HCT116 (cell line): ENCODE data around the gene SYMPK. TPM values are rescaled to one million over a fixed set of nuclear protein-coding genes. Genes with fewer than 3 reads are reported as not detected.

Source experiments
- ATAC-seq: fragments of 200-7000 bp; cut with Tn5 transposase; 2 replicates; pipeline ENCODE4 v1.9.1; 2020; ENCODE audit warnings: mild to moderate bottlenecking, moderate library complexity
- BruUV-seq: library from RNA; stranded (reverse); fragments of 400-500 nt; replicated peaks from 2 replicates; lab custom pipeline; 2021; lab: Mats Ljungman, UMichigan
- CTCF ChIA-PET: fragments of 300-600 bp; sonication (Branson Sonifier 250); formaldehyde crosslinking; loops from one replicate; lab custom pipeline; 2021; ENCODE audit warnings: antibody characterized with exemption; lab: Charles Lee
- POLR2A ChIA-PET: fragments of 300-600, 350-600 bp; sonication (Branson Sonifier 250); formaldehyde crosslinking; loops from one replicate; lab custom pipeline; 2021; ENCODE audit warnings: antibody characterized with exemption; lab: Charles Lee
- RAD21 ChIA-PET, 2 experiments: fragments of 300-600 bp; sonication (Branson Sonifier 250); formaldehyde crosslinking; loops; one replicate each; lab custom pipeline; 2023; ENCODE audit warnings: low total read pairs in 2 of 2; ENCODE audit not compliant: uncharacterized antibody in 2 of 2, unreplicated experiment in 2 of 2, low non-redundant PET in 1 of 2; lab: Charles Lee
- DNase-seq: peaks from one replicate; pipeline ENCODE4 v3.0.0-alpha.2; 2010; ENCODE audit warnings: low read depth, low spot score
- H2AFZ ChIP-seq: fragments of 200-600 bp; shearing (Covaris generic), sonication (generic); 2 replicates; pipeline ENCODE4 v1.6.1; 2017; ENCODE audit warnings: low read depth, mixed run types, mixed read lengths, antibody characterized with exemption, low read length; ENCODE audit not compliant: poor library complexity, severe bottlenecking
- H3K27ac ChIP-seq: 2 replicates; pipeline ENCODE4 v1.5.1; 2012; ENCODE audit warnings: low read depth, low read length
- H3K27me3 ChIP-seq: fragments of 200-600 bp; sonication (generic); 2 replicates; pipeline ENCODE4 v1.6.1; 2016; ENCODE audit warnings: mixed run types, low read length, mixed read lengths; ENCODE audit not compliant: insufficient read depth
- H3K36me3 ChIP-seq, 2 experiments: fragments of 200-500 bp in 1 of 2; fragments of 200-600 bp in 1 of 2; sonication (Bioruptor generic) in 1 of 2; sonication (generic) in 1 of 2; 2 replicates each; pipeline versions ENCODE4 v1.5.1 to v1.6.1; 2014 to 2016; ENCODE audit warnings: low read length in 2 of 2, inconsistent platforms in 1 of 2, mixed read lengths in 1 of 2, mixed run types in 1 of 2; ENCODE audit not compliant: insufficient read depth in 2 of 2, control insufficient read depth in 1 of 2
- H3K4me1 ChIP-seq, 2 experiments: fragments of 200-600 bp in 1 of 2; sonication (generic) in 1 of 2; 2 replicates each; pipeline versions ENCODE4 v1.5.1 to v1.6.1; 2012 to 2017; ENCODE audit warnings: low read length in 2 of 2, inconsistent platforms in 1 of 2, mild to moderate bottlenecking in 1 of 2, mixed read lengths in 1 of 2, mixed run types in 1 of 2, moderate library complexity in 1 of 2; ENCODE audit not compliant: insufficient read depth in 2 of 2, control insufficient read depth in 1 of 2
- H3K4me2 ChIP-seq: fragments of 200-600 bp; sonication (generic); 2 replicates; pipeline ENCODE4 v1.6.1; 2017; ENCODE audit warnings: mixed run types, low read length, mixed read lengths
- H3K4me3 ChIP-seq, 2 experiments: fragments of 200-600 bp in 1 of 2; sonication (generic) in 1 of 2; replicated peaks in 1 of 2; 2 replicates each; pipeline ENCODE4 v1.5.1; 2011 to 2016; ENCODE audit warnings: low read length in 2 of 2, control low read depth in 1 of 2, low read depth in 1 of 2, mild to moderate bottlenecking in 1 of 2, mixed read lengths in 1 of 2, mixed run types in 1 of 2
- H3K79me2 ChIP-seq: fragments of 200-600 bp; sonication (generic); 2 replicates; pipeline ENCODE4 v1.6.1; 2017; ENCODE audit warnings: mild to moderate bottlenecking, mixed run types, low read length, moderate library complexity, mixed read lengths; ENCODE audit not compliant: insufficient read depth
- H3K9ac ChIP-seq: fragments of 200-600 bp; sonication (generic); 2 replicates; pipeline ENCODE4 v1.6.1; 2016; ENCODE audit warnings: low read length, mixed read lengths
- H3K9me2 ChIP-seq: fragments of 200-600 bp; sonication (generic), shearing (Covaris generic); 2 replicates; pipeline ENCODE4 v1.6.1; 2017; ENCODE audit warnings: mixed run types, mild to moderate bottlenecking, moderate library complexity; ENCODE audit not compliant: insufficient read depth
- H3K9me3 ChIP-seq, 2 experiments: fragments of 200-500 bp in 1 of 2; fragments of 200-600 bp in 1 of 2; sonication (Bioruptor generic) in 1 of 2; sonication (generic) in 1 of 2; 2 replicates each; pipeline ENCODE4 v1.6.1; 2014 to 2017; ENCODE audit warnings: low read length in 2 of 2, mixed read lengths in 2 of 2, inconsistent platforms in 1 of 2, low read depth in 1 of 2, mild to moderate bottlenecking in 1 of 2, mixed run types in 1 of 2, moderate library complexity in 1 of 2; ENCODE audit not compliant: control insufficient read depth in 1 of 2, insufficient read depth in 1 of 2
- H4K20me1 ChIP-seq: fragments of 200-600 bp; sonication (generic), shearing (Covaris generic); 2 replicates; pipeline ENCODE4 v1.6.1; 2017; ENCODE audit warnings: mixed run types, mild to moderate bottlenecking, moderate library complexity; ENCODE audit not compliant: insufficient read depth
- POLR2A ChIP-seq: IDR thresholded peaks from 2 replicates; pipeline ENCODE4 v1.7.0; 2011; ENCODE audit warnings: borderline replicate concordance; ENCODE audit not compliant: insufficient read depth, insufficient read length; ENCODE audit errors: extremely low read depth
- POLR2AphosphoS5 ChIP-seq: IDR thresholded peaks from 2 replicates; pipeline ENCODE4 v1.6.1; 2011; ENCODE audit warnings: mild to moderate bottlenecking, low read depth, low read length, moderate library complexity
- RAD21 ChIP-seq: IDR thresholded peaks from 2 replicates; pipeline ENCODE4 v1.6.1; 2012; ENCODE audit warnings: low read depth, mild to moderate bottlenecking
- SP1 ChIP-seq: IDR thresholded peaks from 2 replicates; pipeline ENCODE4 v1.6.1; 2012; ENCODE audit warnings: low read depth
- TCF7L2 ChIP-seq: IDR thresholded peaks from 2 replicates; pipeline ENCODE4 v1.7.0; 2011; ENCODE audit warnings: borderline replicate concordance, inconsistent platforms; ENCODE audit not compliant: insufficient read depth, insufficient read length; ENCODE audit errors: extremely low read depth
- YY1 ChIP-seq: IDR thresholded peaks from 2 replicates; pipeline ENCODE4 v1.6.1; 2011; ENCODE audit warnings: low read length, low read depth, moderate library complexity, mild to moderate bottlenecking; ENCODE audit not compliant: insufficient replicate concordance; ENCODE audit errors: extremely low read depth
- ZFX ChIP-seq: fragments of 450-650 bp; IDR thresholded peaks from 2 replicates; pipeline ENCODE4 v1.6.1; 2017
- intact Hi-C: fragments of 100-400 bp; cut with micrococcal nuclease; formaldehyde crosslinking; loops from 2 replicates; pipeline ENCODE4 v1.10.0; 2022
- total RNA-seq: library from RNA; stranded (reverse); gene quantifications from one replicate; pipeline ENCODE4 v1.2.1, GENCODE V29; 2021; ENCODE audit not compliant: unreplicated experiment
- TF ChIP-seq, protein P1 (sequence below): IDR thresholded peaks from 2 replicates; pipeline ENCODE4 v1.6.1; 2012
- TF ChIP-seq, protein P2 (sequence below): IDR thresholded peaks from 2 replicates; pipeline ENCODE4 v1.6.1; 2012; ENCODE audit warnings: low read depth

SYMPK gene
- total RNA-seq, 1 experiment from 2014 or later: 117 TPM

DNA sequence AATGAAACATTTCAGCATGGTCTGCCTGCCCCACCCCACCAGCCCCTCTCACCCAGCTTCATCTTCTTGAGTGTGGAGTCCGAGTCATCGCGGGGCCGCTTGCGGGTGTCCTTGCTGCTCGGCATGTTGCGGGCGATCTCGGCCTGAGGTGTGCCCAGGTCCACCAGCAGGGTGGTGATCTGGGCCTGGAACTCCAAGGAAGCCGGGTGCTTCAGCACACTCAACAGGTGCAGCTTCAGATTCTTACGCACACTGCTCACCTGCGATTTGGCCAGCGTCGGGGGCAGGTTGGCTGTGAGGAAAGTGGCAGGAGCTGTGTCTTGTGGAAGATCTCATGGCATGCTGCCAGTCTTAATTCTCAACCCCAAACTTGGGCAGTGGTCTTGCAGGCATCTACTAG, 20.7 kb downstream of the SYMPK start:
- Histone ChIP-seq H3K9me3 (peaks cover 0 to 6% of the 10 kb centered on the region in 2 experiments; a peak in 1 of 4 replicates), H3K27me3 (no peaks in the 10 kb centered on the region), H3K9ac (no peak overlapping the region), H3K4me3 (no peak overlapping the region), H3K4me1 (no peaks in the 10 kb centered on the region), H3K36me3 (peaks cover 55 to 65% of the 10 kb centered on the region in 2 experiments), H3K79me2 (peaks cover 14% of the 10 kb centered on the region; the same call in 1 of the 2 replicates), H3K27ac (no peak overlapping the region), H3K9me2 (no peaks in the 10 kb centered on the region), H2AFZ (no peak overlapping the region), H3K4me2 (no peak overlapping the region), H4K20me1 (0 out of 2 replicates have a peak, but pooled peaks cover 4% of the 10 kb centered on the region)
- POLR2A ChIA-PET: no interaction called here
- TF ChIP-seq, protein P1, sequence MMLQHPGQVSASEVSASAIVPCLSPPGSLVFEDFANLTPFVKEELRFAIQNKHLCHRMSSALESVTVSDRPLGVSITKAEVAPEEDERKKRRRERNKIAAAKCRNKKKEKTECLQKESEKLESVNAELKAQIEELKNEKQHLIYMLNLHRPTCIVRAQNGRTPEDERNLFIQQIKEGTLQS: no peak
- TF ChIP-seq, protein P2, sequence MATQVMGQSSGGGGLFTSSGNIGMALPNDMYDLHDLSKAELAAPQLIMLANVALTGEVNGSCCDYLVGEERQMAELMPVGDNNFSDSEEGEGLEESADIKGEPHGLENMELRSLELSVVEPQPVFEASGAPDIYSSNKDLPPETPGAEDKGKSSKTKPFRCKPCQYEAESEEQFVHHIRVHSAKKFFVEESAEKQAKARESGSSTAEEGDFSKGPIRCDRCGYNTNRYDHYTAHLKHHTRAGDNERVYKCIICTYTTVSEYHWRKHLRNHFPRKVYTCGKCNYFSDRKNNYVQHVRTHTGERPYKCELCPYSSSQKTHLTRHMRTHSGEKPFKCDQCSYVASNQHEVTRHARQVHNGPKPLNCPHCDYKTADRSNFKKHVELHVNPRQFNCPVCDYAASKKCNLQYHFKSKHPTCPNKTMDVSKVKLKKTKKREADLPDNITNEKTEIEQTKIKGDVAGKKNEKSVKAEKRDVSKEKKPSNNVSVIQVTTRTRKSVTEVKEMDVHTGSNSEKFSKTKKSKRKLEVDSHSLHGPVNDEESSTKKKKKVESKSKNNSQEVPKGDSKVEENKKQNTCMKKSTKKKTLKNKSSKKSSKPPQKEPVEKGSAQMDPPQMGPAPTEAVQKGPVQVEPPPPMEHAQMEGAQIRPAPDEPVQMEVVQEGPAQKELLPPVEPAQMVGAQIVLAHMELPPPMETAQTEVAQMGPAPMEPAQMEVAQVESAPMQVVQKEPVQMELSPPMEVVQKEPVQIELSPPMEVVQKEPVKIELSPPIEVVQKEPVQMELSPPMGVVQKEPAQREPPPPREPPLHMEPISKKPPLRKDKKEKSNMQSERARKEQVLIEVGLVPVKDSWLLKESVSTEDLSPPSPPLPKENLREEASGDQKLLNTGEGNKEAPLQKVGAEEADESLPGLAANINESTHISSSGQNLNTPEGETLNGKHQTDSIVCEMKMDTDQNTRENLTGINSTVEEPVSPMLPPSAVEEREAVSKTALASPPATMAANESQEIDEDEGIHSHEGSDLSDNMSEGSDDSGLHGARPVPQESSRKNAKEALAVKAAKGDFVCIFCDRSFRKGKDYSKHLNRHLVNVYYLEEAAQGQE: no peak
- BruUV-seq: no TSS peak
- RAD21 ChIA-PET: no interaction called here
- intact Hi-C loops: no loop called here
- CTCF ChIA-PET: interaction anchor here (0.7 kb wide), 1 partner anchor 26 kb away, joined by 3 read pairs; no protein-coding TSS in a partner anchor
- DNase-seq: no peak
- ATAC-seq: no peak

DNA sequence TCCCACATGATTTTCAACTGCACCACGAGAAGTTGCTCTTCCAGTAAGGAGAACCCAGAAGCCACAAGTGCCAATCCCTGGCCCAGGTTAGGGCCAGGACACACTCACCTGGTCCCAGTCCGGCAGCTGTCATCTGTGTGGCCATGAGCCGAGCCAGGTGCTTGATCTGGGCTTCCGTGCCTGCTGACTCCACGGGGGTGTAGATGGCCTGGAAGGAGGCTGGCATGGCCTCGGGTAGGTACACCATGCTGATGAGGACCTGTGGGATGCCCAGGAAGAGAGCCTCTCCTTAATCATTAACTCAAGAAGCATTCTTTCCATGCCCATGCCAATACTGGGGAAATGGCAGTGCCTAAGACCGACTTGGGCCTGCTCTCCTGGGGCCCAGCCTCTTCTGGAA, 28.0 kb downstream of the SYMPK start:
- Histone ChIP-seq H3K9ac (no peak overlapping the region), H3K4me3 (no peak overlapping the region), H3K4me1 (no peaks in the 10 kb centered on the region), H4K20me1 (no peaks in the 10 kb centered on the region), H3K4me2 (no peak overlapping the region), H3K9me2 (no peaks in the 10 kb centered on the region), H3K79me2 (0 out of 2 replicates have a peak, but pooled peaks cover 3% of the 10 kb centered on the region), H3K27me3 (no peaks in the 10 kb centered on the region), H3K36me3 (peaks cover 54 to 66% of the 10 kb centered on the region in 2 experiments), H2AFZ (no peak overlapping the region), H3K9me3 (peaks cover 0 to 6% of the 10 kb centered on the region in 2 experiments; a peak in 1 of 4 replicates), H3K27ac (no peak overlapping the region)
- ATAC-seq (no peak), DNase-seq (no peak)
- CTCF ChIA-PET: interaction anchor here (1.5 kb wide), 1 partner anchor 18 kb away, joined by 5 read pairs; no protein-coding TSS in a partner anchor
- intact Hi-C loops: no loop called here
- no TSS peak for BruUV-seq
- POLR2A ChIA-PET: interaction anchor here (1.6 kb wide), 1 partner anchor 28 kb away, joined by 3 read pairs; the partner anchor contains the start of gene SYMPK
- RAD21 ChIA-PET: no interaction called here
- TF ChIP-seq, protein P1: no peak
- TF ChIP-seq POLR2AphosphoS5 (no peak), TCF7L2 (no peak), YY1 (no peak), POLR2A (no peak), RAD21 (no peak), ZFX (no peak), SP1 (no peak)
- TF ChIP-seq, protein P2: no peak
